K562 (cell line): ENCODE data around the gene ZMIZ1. TPM values are rescaled to one million over a fixed set of nuclear protein-coding genes. Genes with fewer than 3 reads are reported as not detected.

Experiments
- BCOR ChIP-seq: fragments of 450-650 bp; IDR thresholded peaks from 2 replicates; pipeline ENCODE4 v1.6.1; 2016
- CEBPB ChIP-seq: fragments of 450-650 bp; IDR thresholded peaks from 2 replicates; pipeline ENCODE4 v1.6.1; 2016; ENCODE audit warnings: missing genetic modification characterization, missing compliant biosample characterization
- DIDO1 ChIP-seq: fragments of 450-650 bp; IDR thresholded peaks from 2 replicates; pipeline ENCODE4 v1.6.1; 2016; ENCODE audit warnings: low read depth, missing biosample characterization, missing genetic modification characterization
- FOSL1 ChIP-seq: fragments of 200-800 bp; sonication (Bioruptor generic); conservative IDR thresholded peaks from 2 replicates; pipeline ENCODE4 v1.6.1; 2016; ENCODE audit warnings: missing genetic modification characterization, missing compliant biosample characterization
- NFIC ChIP-seq: fragments of 450-650 bp; IDR thresholded peaks from 2 replicates; pipeline ENCODE4 v1.6.1; 2017; ENCODE audit warnings: mild to moderate bottlenecking, inconsistent platforms
- ZKSCAN3 ChIP-seq: fragments of 250-450 bp; sonication (Bioruptor Pico); IDR thresholded peaks from 2 replicates; pipeline ENCODE4 v1.4.0; 2020
- ZNF140 ChIP-seq: fragments of 250-450 bp; sonication (Bioruptor Pico); IDR thresholded peaks from 2 replicates; pipeline ENCODE4 v1.8.0; 2021; ENCODE audit warnings: moderate library complexity, mild to moderate bottlenecking, inconsistent platforms
- ZNF778 ChIP-seq: fragments of 450-650 bp; formaldehyde crosslinking; IDR thresholded peaks from 2 replicates; pipeline ENCODE4 v1.4.0; 2020; ENCODE audit warnings: mild to moderate bottlenecking, moderate library complexity
- ZNF830 ChIP-seq: fragments of 250-450 bp; sonication (Bioruptor Pico); IDR thresholded peaks from 2 replicates; pipeline ENCODE4 v1.5.0; 2021; ENCODE audit warnings: mild to moderate bottlenecking
- polyA plus RNA-seq, 8 experiments: library from polyadenylated mRNA; depleted of rRNA in 4 of 8; stranded (reverse) in 5 of 8; unstranded in 3 of 8; fragments of >200 nt; fragmentation: Nextera tagmentation in 2 of 8; fragmentation: Illumina TruSeq in 1 of 8; extraction: Ambion mirVana in 2 of 8; extraction: Trizol in 1 of 8; gene quantifications; 2 replicates each; pipeline versions ENCODE4 v1.2.1 to v1.2.3, GENCODE V29; 2011 to 2014; ENCODE audit warnings: inconsistent platforms in 1 of 8, missing spikeins in 1 of 8
- total RNA-seq, 7 experiments: library from RNA; depleted of rRNA in 6 of 7; stranded (reverse); fragments of >200 nt in 6 of 7; fragmentation: Illumina TruSeq in 2 of 7; extraction: Trizol in 2 of 7; gene quantifications; 2 replicates each; pipeline versions ENCODE4 v1.2.1 to v1.2.3, GENCODE V29; 2011 to 2021; ENCODE audit warnings: low replicate concordance in 1 of 7
- TF ChIP-seq, protein P1 (sequence below), 2 experiments: fragments of 450-650 bp; IDR thresholded peaks; 2 replicates each; pipeline ENCODE4 v1.6.1; 2018; ENCODE audit warnings: mild to moderate bottlenecking in 2 of 2, low read depth in 1 of 2; ENCODE audit not compliant: partially characterized antibody in 2 of 2
- TF ChIP-seq, protein P2 (sequence below), 2 experiments: fragments of 450-650 bp in 1 of 2; sonication (generic) in 1 of 2; formaldehyde crosslinking in 1 of 2; IDR thresholded peaks; 2 replicates each; pipeline versions ENCODE4 v1.7.1 to v1.9.0; 2016 to 2022; ENCODE audit warnings: inconsistent platforms in 1 of 2, mild to moderate bottlenecking in 1 of 2, missing genetic modification reagents in 1 of 2
- TF ChIP-seq, protein P3 (sequence below): sonication (generic); formaldehyde crosslinking; IDR thresholded peaks from 2 replicates; pipeline ENCODE4 v1.8.1; 2023; ENCODE audit warnings: mild to moderate bottlenecking, missing genetic modification reagents, moderate library complexity

Gene ZMIZ1
- total and polyA plus RNA-seq, 9 of the 15 experiments (the other 6 are each of a cell fraction or from before 2014, with no cell fraction given): 1.0 to 37.3 (median 4.3) TPM

DNA sequence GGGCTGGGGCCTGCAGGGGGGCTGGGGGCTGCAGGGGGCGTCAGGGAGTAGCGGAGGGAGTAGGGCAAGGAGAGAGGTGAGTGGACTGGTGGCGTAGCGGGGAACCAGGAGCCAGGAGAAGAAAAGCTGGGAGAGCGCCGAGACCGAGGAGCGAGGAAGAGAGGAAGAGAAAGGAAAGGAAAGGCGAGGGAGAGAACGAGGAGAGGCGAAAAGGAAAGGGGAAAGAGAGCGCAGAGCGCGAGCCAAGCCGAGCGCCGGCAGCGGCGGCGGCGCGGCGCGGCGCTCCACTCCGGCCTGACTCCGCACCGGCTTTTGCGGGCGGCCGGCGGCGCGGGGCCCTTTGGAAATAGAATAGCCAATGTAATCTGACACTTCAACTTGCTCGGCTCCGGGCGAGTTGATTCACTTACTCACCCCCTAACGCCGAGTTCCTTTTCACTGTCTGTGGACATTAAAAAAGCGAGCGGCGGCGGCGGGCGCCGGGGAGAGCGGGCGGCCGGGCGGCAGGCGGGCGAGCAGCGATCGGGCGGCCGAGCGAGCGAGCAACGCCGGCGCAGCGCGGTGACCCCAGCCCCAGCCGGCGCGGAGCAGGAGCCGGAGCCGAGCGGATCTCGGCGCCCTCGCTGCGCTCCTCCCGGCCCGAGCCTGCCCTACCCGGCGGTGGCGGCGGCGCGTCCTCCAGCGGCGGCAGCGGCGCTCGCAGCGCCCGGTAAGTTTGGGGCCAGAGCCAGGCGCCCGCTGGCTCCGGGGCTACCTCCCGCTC is at the start of gene ZMIZ1 (continued):
- TF ChIP-seq, protein P1, sequence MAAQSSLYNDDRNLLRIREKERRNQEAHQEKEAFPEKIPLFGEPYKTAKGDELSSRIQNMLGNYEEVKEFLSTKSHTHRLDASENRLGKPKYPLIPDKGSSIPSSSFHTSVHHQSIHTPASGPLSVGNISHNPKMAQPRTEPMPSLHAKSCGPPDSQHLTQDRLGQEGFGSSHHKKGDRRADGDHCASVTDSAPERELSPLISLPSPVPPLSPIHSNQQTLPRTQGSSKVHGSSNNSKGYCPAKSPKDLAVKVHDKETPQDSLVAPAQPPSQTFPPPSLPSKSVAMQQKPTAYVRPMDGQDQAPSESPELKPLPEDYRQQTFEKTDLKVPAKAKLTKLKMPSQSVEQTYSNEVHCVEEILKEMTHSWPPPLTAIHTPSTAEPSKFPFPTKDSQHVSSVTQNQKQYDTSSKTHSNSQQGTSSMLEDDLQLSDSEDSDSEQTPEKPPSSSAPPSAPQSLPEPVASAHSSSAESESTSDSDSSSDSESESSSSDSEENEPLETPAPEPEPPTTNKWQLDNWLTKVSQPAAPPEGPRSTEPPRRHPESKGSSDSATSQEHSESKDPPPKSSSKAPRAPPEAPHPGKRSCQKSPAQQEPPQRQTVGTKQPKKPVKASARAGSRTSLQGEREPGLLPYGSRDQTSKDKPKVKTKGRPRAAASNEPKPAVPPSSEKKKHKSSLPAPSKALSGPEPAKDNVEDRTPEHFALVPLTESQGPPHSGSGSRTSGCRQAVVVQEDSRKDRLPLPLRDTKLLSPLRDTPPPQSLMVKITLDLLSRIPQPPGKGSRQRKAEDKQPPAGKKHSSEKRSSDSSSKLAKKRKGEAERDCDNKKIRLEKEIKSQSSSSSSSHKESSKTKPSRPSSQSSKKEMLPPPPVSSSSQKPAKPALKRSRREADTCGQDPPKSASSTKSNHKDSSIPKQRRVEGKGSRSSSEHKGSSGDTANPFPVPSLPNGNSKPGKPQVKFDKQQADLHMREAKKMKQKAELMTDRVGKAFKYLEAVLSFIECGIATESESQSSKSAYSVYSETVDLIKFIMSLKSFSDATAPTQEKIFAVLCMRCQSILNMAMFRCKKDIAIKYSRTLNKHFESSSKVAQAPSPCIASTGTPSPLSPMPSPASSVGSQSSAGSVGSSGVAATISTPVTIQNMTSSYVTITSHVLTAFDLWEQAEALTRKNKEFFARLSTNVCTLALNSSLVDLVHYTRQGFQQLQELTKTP (IDR thresholded peaks at IDR 0.05; ENCODE audit: low read depth in 1 of 2, partially characterized antibody in 2 of 2): no peak
- TF ChIP-seq, protein P2, sequence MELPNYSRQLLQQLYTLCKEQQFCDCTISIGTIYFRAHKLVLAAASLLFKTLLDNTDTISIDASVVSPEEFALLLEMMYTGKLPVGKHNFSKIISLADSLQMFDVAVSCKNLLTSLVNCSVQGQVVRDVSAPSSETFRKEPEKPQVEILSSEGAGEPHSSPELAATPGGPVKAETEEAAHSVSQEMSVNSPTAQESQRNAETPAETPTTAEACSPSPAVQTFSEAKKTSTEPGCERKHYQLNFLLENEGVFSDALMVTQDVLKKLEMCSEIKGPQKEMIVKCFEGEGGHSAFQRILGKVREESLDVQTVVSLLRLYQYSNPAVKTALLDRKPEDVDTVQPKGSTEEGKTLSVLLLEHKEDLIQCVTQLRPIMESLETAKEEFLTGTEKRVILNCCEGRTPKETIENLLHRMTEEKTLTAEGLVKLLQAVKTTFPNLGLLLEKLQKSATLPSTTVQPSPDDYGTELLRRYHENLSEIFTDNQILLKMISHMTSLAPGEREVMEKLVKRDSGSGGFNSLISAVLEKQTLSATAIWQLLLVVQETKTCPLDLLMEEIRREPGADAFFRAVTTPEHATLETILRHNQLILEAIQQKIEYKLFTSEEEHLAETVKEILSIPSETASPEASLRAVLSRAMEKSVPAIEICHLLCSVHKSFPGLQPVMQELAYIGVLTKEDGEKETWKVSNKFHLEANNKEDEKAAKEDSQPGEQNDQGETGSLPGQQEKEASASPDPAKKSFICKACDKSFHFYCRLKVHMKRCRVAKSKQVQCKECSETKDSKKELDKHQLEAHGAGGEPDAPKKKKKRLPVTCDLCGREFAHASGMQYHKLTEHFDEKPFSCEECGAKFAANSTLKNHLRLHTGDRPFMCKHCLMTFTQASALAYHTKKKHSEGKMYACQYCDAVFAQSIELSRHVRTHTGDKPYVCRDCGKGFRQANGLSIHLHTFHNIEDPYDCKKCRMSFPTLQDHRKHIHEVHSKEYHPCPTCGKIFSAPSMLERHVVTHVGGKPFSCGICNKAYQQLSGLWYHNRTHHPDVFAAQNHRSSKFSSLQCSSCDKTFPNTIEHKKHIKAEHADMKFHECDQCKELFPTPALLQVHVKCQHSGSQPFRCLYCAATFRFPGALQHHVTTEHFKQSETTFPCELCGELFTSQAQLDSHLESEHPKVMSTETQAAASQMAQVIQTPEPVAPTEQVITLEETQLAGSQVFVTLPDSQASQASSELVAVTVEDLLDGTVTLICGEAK (IDR thresholded peaks at IDR 0.05): peak; percentile 58; the same call in 1 of the 2 replicates
- TF ChIP-seq, protein P2 (CRISPR knock-in tag; IDR thresholded peaks at IDR 0.05): no peak
- TF ChIP-seq DIDO1: no peak
- TF ChIP-seq ZNF140 (CRISPR knock-in tag): no peak
- TF ChIP-seq ZNF778 (CRISPR knock-in tag): no peak
- TF ChIP-seq ZKSCAN3: no peak
- peak; percentile 33; the same call in 1 of the 2 replicates for TF ChIP-seq NFIC
- TF ChIP-seq CEBPB (tag): no peak
- TF ChIP-seq, protein P3, sequence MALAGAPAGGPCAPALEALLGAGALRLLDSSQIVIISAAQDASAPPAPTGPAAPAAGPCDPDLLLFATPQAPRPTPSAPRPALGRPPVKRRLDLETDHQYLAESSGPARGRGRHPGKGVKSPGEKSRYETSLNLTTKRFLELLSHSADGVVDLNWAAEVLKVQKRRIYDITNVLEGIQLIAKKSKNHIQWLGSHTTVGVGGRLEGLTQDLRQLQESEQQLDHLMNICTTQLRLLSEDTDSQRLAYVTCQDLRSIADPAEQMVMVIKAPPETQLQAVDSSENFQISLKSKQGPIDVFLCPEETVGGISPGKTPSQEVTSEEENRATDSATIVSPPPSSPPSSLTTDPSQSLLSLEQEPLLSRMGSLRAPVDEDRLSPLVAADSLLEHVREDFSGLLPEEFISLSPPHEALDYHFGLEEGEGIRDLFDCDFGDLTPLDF (CRISPR knock-in tag): no peak
- TF ChIP-seq ZNF830 (CRISPR knock-in tag): no peak
- peak; percentile 64; the same call in 1 of the 2 replicates for TF ChIP-seq BCOR
- peak; percentile 85 for TF ChIP-seq FOSL1 (tag)
